ENCODE results near the gene SIGLEC1. TPM values are rescaled to one million over a fixed set of nuclear protein-coding genes. Genes with fewer than 3 reads are reported as not detected.

Gene SIGLEC1
- total and polyA plus RNA-seq, 2 of the 4 experiments (the other 2 are of a cell fraction) = not detected

- Histone ChIP-seq H3K9ac (ENCODE audit: low read depth, low read length) (no peak overlapping the region), H3K27ac (ENCODE audit: insufficient read depth, low read length) (no peak overlapping the region), H3K4ac (ENCODE audit: low read depth, low read length) (no peak overlapping the region), H3K9me3 (ENCODE audit: control insufficient read depth, insufficient read depth, low read length) (no peaks in the 10 kb centered on the region), H2AK9ac (replicated peaks; ENCODE audit: low read depth, low read length, poor library complexity) (no peak overlapping the region), H3K4me1 (ENCODE audit: control insufficient read depth, insufficient read depth, low read length) (no peaks in the 10 kb centered on the region), H3K14ac (replicated peaks; ENCODE audit: low read depth, low read length) (no peak overlapping the region), H2AK5ac (ENCODE audit: low read depth, low read length) (no peak overlapping the region), H3K4me2 (ENCODE audit: low read depth, low read length) (peak overlapping the region; percentile 54; the same call in 1 of the 2 replicates), H3K4me3 (ENCODE audit: insufficient read depth, low read depth, low read length) (no peak overlapping the region), H3K18ac (ENCODE audit: low read depth, low read length) (no peak overlapping the region), H2BK120ac (ENCODE audit: low read depth, low read length) (no peak overlapping the region), H2BK20ac (ENCODE audit: low read depth, low read length) (no peak overlapping the region), H2BK15ac (ENCODE audit: low read depth, low read length) (no peak overlapping the region), H4K20me1 (ENCODE audit: insufficient read depth, low read length) (no peaks in the 10 kb centered on the region), H4K91ac (ENCODE audit: insufficient read depth, low read depth, low read length) (no peak overlapping the region), H3K9me1 (ENCODE audit: insufficient read depth, low read length) (no peaks in the 10 kb centered on the region; the same call in 1 of the 2 replicates), H4K8ac (ENCODE audit: low read depth in 2 of 2, low read length in 2 of 2) (no peak overlapping the region), H3K23ac (ENCODE audit: low read depth, low read length) (no peak overlapping the region), H3K36me3 (ENCODE audit: control insufficient read depth, insufficient read depth, low read length) (no peaks in the 10 kb centered on the region), H3K56ac (ENCODE audit: extremely low read depth, insufficient read depth, low read length) (no peak overlapping the region), H2AFZ (replicated peaks; ENCODE audit: low read length, poor library complexity) (peak overlapping the region; percentile 80), H3K79me1 (ENCODE audit: low read depth in 1 of 2, low read length in 2 of 2) (no peaks in the 10 kb centered on the region), H2BK5ac (ENCODE audit: low read depth, low read length, poor library complexity, severe bottlenecking) (no peak overlapping the region), H3K27me3 (ENCODE audit: control insufficient read depth, insufficient read depth, low read length) (peaks cover 58% of the 10 kb centered on the region), H4K5ac (ENCODE audit: low read depth, low read length) (no peak overlapping the region)
- dilution Hi-C loops (cut with HindIII; ENCODE audit: low sequenced_read_pairs, unreplicated experiment) (no loop called here), in situ Hi-C loops (cut with MboI; ENCODE audit: low sequenced_read_pairs) (no loop called here), intact Hi-C loops (cut with micrococcal nuclease) (no loop called here)
- 41% methylated on average over 5 of the region's 11 CpGs; no CpG with 5 or more reads in 1 of the 2 experiments for WGBS, 2 experiments (ENCODE audit: extremely low coverage in 2 of 2, insufficient read length in 1 of 2)
- ChIA-PET POLR2A (ENCODE audit: unreplicated experiment) (no interaction called here), CTCF (interaction anchor here (1.6 kb wide), 1 partner anchor 17 kb away, joined by 4 read pairs; no protein-coding TSS in a partner anchor)
- TF ChIP-seq, protein P1, sequence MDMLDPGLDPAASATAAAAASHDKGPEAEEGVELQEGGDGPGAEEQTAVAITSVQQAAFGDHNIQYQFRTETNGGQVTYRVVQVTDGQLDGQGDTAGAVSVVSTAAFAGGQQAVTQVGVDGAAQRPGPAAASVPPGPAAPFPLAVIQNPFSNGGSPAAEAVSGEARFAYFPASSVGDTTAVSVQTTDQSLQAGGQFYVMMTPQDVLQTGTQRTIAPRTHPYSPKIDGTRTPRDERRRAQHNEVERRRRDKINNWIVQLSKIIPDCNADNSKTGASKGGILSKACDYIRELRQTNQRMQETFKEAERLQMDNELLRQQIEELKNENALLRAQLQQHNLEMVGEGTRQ (IDR thresholded peaks at IDR 0.05; ENCODE audit: low read depth, low read length) = peak; percentile 49; the same call in 1 of the 2 replicates
- peak; percentile 54 for TF ChIP-seq MAFK (IDR thresholded peaks at IDR 0.05; ENCODE audit: low read depth, low read length)
- TF ChIP-seq CTCF (conservative IDR thresholded peaks at IDR 0.05; ENCODE audit: low read depth, low read length) = no peak
- BruUV-seq (replicated peaks) = no TSS peak
- ATAC-seq (ENCODE audit: low read depth) (peak; percentile 57), DNase-seq (peak; percentile 15)
Observed at GRCh38 chr20:3727401-3728021, 15.1 kb upstream of the SIGLEC1 start.

All from IMR-90 (cell line).